T-helper 1 cell treated with Interleukin-12 subunit alpha and Interleukin-12 subunit beta and Interleukin-4 antibody, amounts not matched to agents 30 μg/mL and 1 μg/mL, for 36 hours (primary cell): Measurements from ENCODE around the gene RPL37.
A peak's percentile ranks its signal among the peaks of the same experiment; 100 is the strongest.
"Not testable (repeated sequence)": the region's sequence is repeated elsewhere in the genome, so short reads cannot be mapped to it uniquely, and the experiment has no call there.

Experiments used
- H3K27ac Mint-ChIP-seq: one replicate; pipeline ENCODE4 v1.8.0; 2021; ENCODE audit warnings: mild to moderate bottlenecking, mixed read lengths
- H3K27me3 Mint-ChIP-seq: one replicate; pipeline ENCODE4 v1.8.0; 2021; ENCODE audit warnings: low read depth, mixed read lengths
- H3K36me3 Mint-ChIP-seq: one replicate; pipeline ENCODE4 v1.8.0; 2021; ENCODE audit warnings: low read depth, mixed read lengths
- H3K4me1 Mint-ChIP-seq: one replicate; pipeline ENCODE4 v1.8.0; 2021; ENCODE audit warnings: low read depth, mixed read lengths
- H3K4me3 Mint-ChIP-seq: one replicate; pipeline ENCODE4 v1.8.0; 2021; ENCODE audit warnings: mild to moderate bottlenecking, moderate library complexity, mixed read lengths
- H3K9me3 Mint-ChIP-seq: one replicate; pipeline ENCODE4 v1.8.0; 2021; ENCODE audit warnings: mixed read lengths

Gene RPL37

GRCh38 chr5:40834849-40835787 is at the start of gene RPL37:
RPL37 (minus strand) TSS chr5:40835222; CDS start chr5:40835185, 37 bp downstream.
- H3K27ac Mint-ChIP-seq: peak within 1 kb of the TSS; percentile 97
- no peaks in the 10 kb centered on the region for H3K27me3 Mint-ChIP-seq
- peaks cover 41% of the 10 kb centered on the region for H3K4me1 Mint-ChIP-seq
- H3K9me3 Mint-ChIP-seq: no peaks in the 10 kb centered on the region
- peaks cover 49% of the 10 kb centered on the region for H3K36me3 Mint-ChIP-seq
- H3K4me3 Mint-ChIP-seq: peak within 1 kb of the TSS; percentile 96

- H3K36me3 Mint-ChIP-seq, H3K4me3 Mint-ChIP-seq, H3K27me3 Mint-ChIP-seq, H3K27ac Mint-ChIP-seq, H3K9me3 Mint-ChIP-seq, H3K4me1 Mint-ChIP-seq: not testable (repeated sequence)
Observed at GRCh38 chr5:40883051-40883450, 48.0 kb upstream of the RPL37 start.

- no peaks in the 10 kb centered on the region for H3K9me3 Mint-ChIP-seq
- no peak overlapping the region for H3K4me3 Mint-ChIP-seq
- H3K27me3 Mint-ChIP-seq: peaks cover 6% of the 10 kb centered on the region
- no peaks in the 10 kb centered on the region for H3K4me1 Mint-ChIP-seq
- no peak overlapping the region for H3K27ac Mint-ChIP-seq
- no peaks in the 10 kb centered on the region for H3K36me3 Mint-ChIP-seq
Observed at GRCh38 chr5:40882291-40882690, 47.3 kb upstream of the RPL37 start.

GRCh38 chr5:40879163-40879942 is 44.3 kb upstream of the RPL37 start:
- peaks cover 4% of the 10 kb centered on the region for H3K9me3 Mint-ChIP-seq
- no peaks in the 10 kb centered on the region for H3K36me3 Mint-ChIP-seq
- no peak overlapping the region for H3K4me3 Mint-ChIP-seq
- no peak overlapping the region for H3K27ac Mint-ChIP-seq
- peaks cover 10% of the 10 kb centered on the region for H3K27me3 Mint-ChIP-seq
- no peaks in the 10 kb centered on the region for H3K4me1 Mint-ChIP-seq

GRCh38 chr5:40877371-40877988 is 42.5 kb upstream of the RPL37 start:
- Mint-ChIP-seq H3K4me3 (no peak overlapping the region), H3K36me3 (no peaks in the 10 kb centered on the region), H3K27me3 (peaks cover 8% of the 10 kb centered on the region), H3K27ac (no peak overlapping the region), H3K9me3 (peaks cover 4% of the 10 kb centered on the region), H3K4me1 (no peaks in the 10 kb centered on the region)

GRCh38 chr5:40875958-40876357 is 40.9 kb upstream of the RPL37 start:
- no peak overlapping the region for H3K4me3 Mint-ChIP-seq

GRCh38 chr5:40873286-40873880 is 38.4 kb upstream of the RPL37 start:
- H3K27ac Mint-ChIP-seq: no peak overlapping the region
- peaks cover 8% of the 10 kb centered on the region for H3K27me3 Mint-ChIP-seq
- H3K4me1 Mint-ChIP-seq: no peaks in the 10 kb centered on the region
- H3K4me3 Mint-ChIP-seq: no peak overlapping the region
- H3K9me3 Mint-ChIP-seq: peaks cover 4% of the 10 kb centered on the region
- H3K36me3 Mint-ChIP-seq: no peaks in the 10 kb centered on the region

More at GRCh38 chr5:40875958-40876357, 40.9 kb upstream of the RPL37 start:
- Mint-ChIP-seq H3K9me3 (peaks cover 4% of the 10 kb centered on the region), H3K27me3 (peaks cover 8% of the 10 kb centered on the region), H3K36me3 (no peaks in the 10 kb centered on the region), H3K27ac (no peak overlapping the region), H3K4me1 (no peaks in the 10 kb centered on the region)

- not testable (repeated sequence) for H3K9me3 Mint-ChIP-seq, H3K4me3 Mint-ChIP-seq, H3K27ac Mint-ChIP-seq, H3K27me3 Mint-ChIP-seq, H3K36me3 Mint-ChIP-seq, H3K4me1 Mint-ChIP-seq
Observed at GRCh38 chr5:40872253-40872652, 37.2 kb upstream of the RPL37 start.

- Mint-ChIP-seq H3K9me3 (no peaks in the 10 kb centered on the region), H3K4me1 (no peaks in the 10 kb centered on the region), H3K27ac (no peak overlapping the region), H3K36me3 (no peaks in the 10 kb centered on the region), H3K4me3 (no peak overlapping the region), H3K27me3 (peaks cover 4% of the 10 kb centered on the region)
Observed at GRCh38 chr5:40871177-40871576, 36.2 kb upstream of the RPL37 start.

- Mint-ChIP-seq H3K27me3 (peaks cover 4% of the 10 kb centered on the region), H3K9me3 (peaks cover 8% of the 10 kb centered on the region), H3K27ac (no peak overlapping the region), H3K36me3 (no peaks in the 10 kb centered on the region), H3K4me1 (no peaks in the 10 kb centered on the region), H3K4me3 (no peak overlapping the region)
Observed at GRCh38 chr5:40869384-40869783, 34.4 kb upstream of the RPL37 start.

GRCh38 chr5:40866844-40867243 is 31.8 kb upstream of the RPL37 start:
- H3K36me3 Mint-ChIP-seq: no peaks in the 10 kb centered on the region
- no peak overlapping the region for H3K4me3 Mint-ChIP-seq
- H3K27me3 Mint-ChIP-seq: no peaks in the 10 kb centered on the region
- no peak overlapping the region for H3K27ac Mint-ChIP-seq
- peaks cover 8% of the 10 kb centered on the region for H3K9me3 Mint-ChIP-seq
- H3K4me1 Mint-ChIP-seq: no peaks in the 10 kb centered on the region

- not testable (repeated sequence) for H3K9me3 Mint-ChIP-seq, H3K36me3 Mint-ChIP-seq, H3K4me1 Mint-ChIP-seq, H3K27me3 Mint-ChIP-seq, H3K4me3 Mint-ChIP-seq, H3K27ac Mint-ChIP-seq
Observed at GRCh38 chr5:40865004-40865403, 30.0 kb upstream of the RPL37 start.

- H3K4me3 Mint-ChIP-seq: no peak overlapping the region
- no peak overlapping the region for H3K27ac Mint-ChIP-seq
- peaks cover 10% of the 10 kb centered on the region for H3K9me3 Mint-ChIP-seq
- peaks cover 2% of the 10 kb centered on the region for H3K36me3 Mint-ChIP-seq
- no peaks in the 10 kb centered on the region for H3K4me1 Mint-ChIP-seq
- no peaks in the 10 kb centered on the region for H3K27me3 Mint-ChIP-seq
Observed at GRCh38 chr5:40860711-40861110, 25.7 kb upstream of the RPL37 start.

- Mint-ChIP-seq H3K9me3 (peaks cover 8% of the 10 kb centered on the region), H3K27ac (no peak overlapping the region), H3K4me3 (no peak overlapping the region), H3K4me1 (no peaks in the 10 kb centered on the region), H3K27me3 (no peaks in the 10 kb centered on the region), H3K36me3 (peaks cover 7% of the 10 kb centered on the region)
Observed at GRCh38 chr5:40853632-40854192, 18.7 kb upstream of the RPL37 start.
